HG03457 (cell line): ENCODE measurements around the gene SURF6.

Experiments used
- ATAC-seq: cut with Tn5 transposase; IDR thresholded peaks from one replicate; pipeline ENCODE4 v1.9.1; 2021; ENCODE audit warnings: moderate number of reproducible peaks; ENCODE audit not compliant: unreplicated experiment

Gene SURF6

GRCh38 chr9:133368249-133368881 lies 32.4 kb upstream of the SURF6 start:
- no peak for ATAC-seq

GRCh38 chr9:133367778-133368177 lies 31.8 kb upstream of the SURF6 start:
- ATAC-seq, result no peak

- no peak for ATAC-seq
These were observed 31.2 kb upstream of the SURF6 start for GRCh38 chr9:133367221-133367620.

GRCh38 chr9:133366435-133366834 lies 30.4 kb upstream of the SURF6 start:
- no peak for ATAC-seq

GRCh38 chr9:133362359-133363044 lies 26.5 kb upstream of the SURF6 start:
- no peak for ATAC-seq

GRCh38 chr9:133361507-133362092 lies 25.6 kb upstream of the SURF6 start:
- no peak for ATAC-seq

- ATAC-seq, result no peak
These were observed 24.7 kb upstream of the SURF6 start for GRCh38 chr9:133360400-133361393.

GRCh38 chr9:133359399-133360175 lies 23.6 kb upstream of the SURF6 start:
- ATAC-seq, result no peak

- ATAC-seq, result no peak
These were observed 21.7 kb upstream of the SURF6 start for GRCh38 chr9:133357656-133358055.

GRCh38 chr9:133356391-133357091 lies 20.6 kb upstream of the SURF6 start, which contains the start of the genes SURF1 and SURF2:
Gene SURF1 (minus strand): TSS chr9:133356487. CDS start chr9:133356453, 34 bp downstream.
Gene SURF2 (plus strand): TSS chr9:133356550. CDS start chr9:133356593, 43 bp downstream.
- no peak for ATAC-seq

GRCh38 chr9:133355881-133356357 lies 19.9 kb upstream of the SURF6 start:
- ATAC-seq, result no peak

- no peak for ATAC-seq
These were observed 18.8 kb upstream of the SURF6 start for GRCh38 chr9:133354766-133355165.

GRCh38 chr9:133353548-133353947 lies 17.6 kb upstream of the SURF6 start:
- no peak for ATAC-seq

GRCh38 chr9:133352635-133353340 lies 16.8 kb upstream of the SURF6 start:
- no peak for ATAC-seq

GRCh38 chr9:133351908-133352634 lies 16.1 kb upstream of the SURF6 start:
- ATAC-seq, result no peak

GRCh38 chr9:133351526-133351907 lies 15.5 kb upstream of the SURF6 start:
- ATAC-seq, result no peak

- no peak for ATAC-seq
These were observed 14.1 kb upstream of the SURF6 start for GRCh38 chr9:133349965-133350616.
